Putamen (tissue), 1 donor: ENCODE measurements around the gene OXT.

Source experiments
- DNase-seq: peaks from one replicate; pipeline ENCODE4 v3.0.0-alpha.2; 2016; ENCODE audit warnings: low spot score

Gene OXT

DNA sequence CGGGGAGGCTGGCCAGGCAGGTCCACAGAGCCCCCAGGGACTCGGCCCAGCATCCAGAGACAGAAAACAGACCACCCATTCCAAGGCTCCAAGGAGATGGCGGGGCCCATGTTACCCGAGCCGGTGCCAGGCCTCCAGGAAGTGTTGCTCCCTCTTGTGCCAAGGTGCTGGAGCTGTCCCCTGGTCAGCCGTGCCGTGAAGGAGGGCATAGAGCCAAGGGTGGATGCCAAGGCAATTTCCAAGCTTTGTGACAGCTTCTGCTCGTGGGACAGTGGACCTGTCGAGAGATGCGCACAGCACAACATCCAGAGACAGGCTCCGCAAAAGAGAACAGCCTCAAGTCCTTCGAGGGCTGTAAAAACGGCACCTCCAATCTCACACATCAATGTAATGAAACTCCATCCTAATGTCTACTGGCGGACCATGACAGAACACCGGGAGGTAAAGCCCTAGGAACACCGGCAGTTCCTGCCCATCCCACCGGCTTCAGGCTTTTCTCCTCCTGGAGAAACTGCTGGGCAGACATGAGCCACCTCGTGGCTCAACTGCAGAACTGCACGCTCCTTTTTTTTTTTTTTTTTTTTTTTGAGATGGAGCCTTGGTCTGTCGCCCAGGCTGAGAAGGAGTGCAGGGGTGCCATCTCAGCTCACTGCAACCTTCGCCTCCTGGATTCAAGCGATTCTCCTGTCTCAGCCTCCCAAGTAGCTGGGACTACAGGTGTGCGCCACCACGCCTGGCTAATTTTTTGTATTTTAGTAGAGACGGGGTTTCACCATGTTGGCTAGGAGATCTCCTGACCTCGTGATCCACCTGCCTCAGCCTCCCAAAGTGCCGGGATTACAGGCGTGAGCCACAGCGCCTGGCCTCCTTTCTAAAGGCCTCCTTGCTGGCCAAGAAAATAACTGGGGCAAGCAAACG, 44.0 kb downstream of the OXT start:
- no peak for DNase-seq

DNA sequence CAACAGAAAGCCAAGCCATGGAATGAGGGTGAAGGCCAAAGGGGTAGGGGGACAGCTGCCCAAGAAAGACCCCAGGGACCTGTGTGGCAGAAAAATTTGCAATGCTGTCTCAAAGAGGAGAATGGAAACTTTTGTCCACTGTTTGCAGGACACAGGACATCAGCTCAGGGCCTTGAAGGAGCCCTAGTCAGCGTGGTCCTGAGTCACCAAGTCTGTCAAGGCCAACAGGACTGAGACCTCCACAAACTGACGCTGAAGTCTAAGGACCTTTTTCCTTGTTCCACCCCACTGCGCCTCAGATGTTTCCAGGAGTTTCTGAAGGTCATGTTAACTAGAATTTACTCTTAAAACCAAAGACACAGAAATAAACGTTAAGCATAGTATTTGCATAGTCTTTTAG, 44.9 kb downstream of the OXT start:
- DNase-seq = no peak

DNA sequence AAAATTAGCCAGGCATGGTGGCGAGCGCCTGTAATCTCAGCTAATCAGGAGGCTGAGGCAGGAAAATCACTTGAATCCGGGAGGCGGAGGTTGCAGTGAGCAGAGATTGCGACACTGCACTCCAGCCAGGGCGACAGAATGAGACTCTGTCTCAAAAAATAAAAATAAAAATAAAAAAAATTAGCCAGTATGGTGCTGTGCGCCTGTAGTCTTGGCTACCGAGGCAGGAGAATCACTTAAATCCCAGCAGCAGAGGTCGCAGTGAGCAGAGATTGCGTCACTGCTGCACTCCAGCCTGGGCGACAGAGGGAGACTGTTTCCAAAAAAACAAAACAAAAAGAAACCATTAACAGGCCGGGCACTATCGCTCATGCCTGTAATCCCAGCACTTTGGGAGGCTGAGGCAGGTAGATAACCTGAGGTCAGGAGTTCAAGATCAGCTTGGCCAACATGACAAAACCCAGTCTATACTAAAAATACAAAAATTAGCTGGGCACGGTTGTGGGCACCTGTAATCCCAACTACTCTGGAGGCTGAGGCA, 46.5 kb downstream of the OXT start:
- peak; percentile 66 for DNase-seq

DNA sequence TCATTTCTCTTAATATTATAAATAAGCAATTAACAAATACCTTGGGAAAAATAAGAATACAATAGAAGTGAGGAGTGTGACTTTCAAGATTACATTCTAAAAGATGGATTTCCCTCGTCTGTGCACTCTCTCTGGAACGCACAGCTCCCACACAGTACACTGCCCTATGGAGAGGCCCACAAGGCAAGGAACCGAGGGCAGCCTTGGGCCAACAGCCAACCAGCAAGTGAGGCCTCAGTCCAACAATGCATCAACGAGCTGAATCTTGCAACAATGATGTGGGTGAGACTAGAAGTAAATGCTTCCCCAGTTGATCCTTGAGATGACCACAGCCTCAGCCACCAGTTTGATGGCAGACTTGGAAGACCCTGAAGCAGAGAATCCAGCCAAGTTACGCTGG, 47.6 kb downstream of the OXT start:
- DNase-seq = no peak

DNA sequence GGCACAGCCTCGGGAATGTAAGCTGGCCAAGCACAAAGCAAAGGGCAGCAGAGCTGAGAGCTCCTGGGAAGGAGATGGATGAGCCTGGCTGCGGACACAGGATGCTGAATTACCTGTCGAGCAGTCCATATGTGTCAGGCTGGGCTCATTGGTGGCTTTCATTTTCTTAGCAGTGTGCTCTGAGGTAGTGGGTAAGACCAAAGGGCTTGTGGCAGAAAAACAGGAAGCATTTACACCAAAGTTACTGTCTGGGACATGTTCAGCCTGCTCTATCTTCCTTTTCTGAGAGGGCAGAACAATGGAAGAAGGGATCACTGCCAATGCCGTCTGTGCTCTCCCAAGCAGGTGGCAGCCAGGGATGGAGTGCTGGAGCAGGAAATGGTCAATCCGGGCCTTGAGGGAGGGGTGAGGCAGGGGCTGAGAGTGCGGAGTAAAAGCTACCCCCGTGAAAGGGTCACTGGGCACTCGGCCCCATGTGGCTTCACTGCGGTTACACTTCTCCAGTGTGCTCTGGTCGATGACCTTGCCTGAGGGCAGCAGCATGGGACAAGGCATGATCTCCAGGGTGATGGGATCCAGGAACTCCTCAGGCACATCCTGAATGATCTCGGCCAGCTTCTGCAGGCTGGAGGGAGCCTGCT, 50.0 kb downstream of the OXT start:
- DNase-seq = no peak
